ENCODE results near the gene LMBR1L. TPM values are rescaled to one million over a fixed set of nuclear protein-coding genes. Genes with fewer than 3 reads are reported as not detected.

LMBR1L gene
- total RNA-seq, 2 experiments from 2014 or later: 43.5 to 50.9 TPM

- intact Hi-C loops (cut with micrococcal nuclease): loop anchor here (10.0 kb wide), 1 partner anchor 137 kb away; no protein-coding TSS in a partner anchor
- Mint-ChIP-seq H3K36me3 (ENCODE audit: low read depth) (peaks cover 8% of the 10 kb centered on the region), H3K27me3 (peaks cover 21% of the 10 kb centered on the region), H3K9me3 (no peaks in the 10 kb centered on the region), H3K27ac (no peak overlapping the region), H3K4me1 (ENCODE audit: low read depth) (peaks cover 7% of the 10 kb centered on the region), H3K4me3 (no peak overlapping the region)
- CTCF ChIA-PET: interaction anchor here (0.7 to 10.5 kb wide), 26 partner anchors 11 to 383 kb away, joined by 3 to 220 read pairs (median 6); partner anchors contain the start of genes ARF3, LMBR1L, RHEBL1 and TUBA1B
- DNase-seq: peak; percentile 81
- TF ChIP-seq CTCF (IDR thresholded peaks at IDR 0.05): peak; percentile 87
- POLR2A ChIA-PET: interaction anchor here (0.7 to 5.1 kb wide), 4 partner anchors 10 to 52 kb away, joined by 3 to 25 read pairs (median 6); partner anchors contain the start of gene TUBA1B
- peak; percentile 87 for ATAC-seq
Measured at GRCh38 chr12:49098035-49098451, 12.6 kb downstream of the LMBR1L start.

GRCh38 chr12:49097381-49097780 lies 13.3 kb downstream of the LMBR1L start:
- CTCF ChIA-PET: interaction anchor here (1.4 to 10.5 kb wide), 13 partner anchors 11 to 255 kb away, joined by 3 to 220 read pairs (median 9); partner anchors contain the start of genes LMBR1L and RHEBL1
- Mint-ChIP-seq H3K36me3 (ENCODE audit: low read depth) (peaks cover 8% of the 10 kb centered on the region), H3K4me1 (ENCODE audit: low read depth) (peaks cover 10% of the 10 kb centered on the region), H3K9me3 (no peaks in the 10 kb centered on the region), H3K27me3 (peaks cover 26% of the 10 kb centered on the region), H3K4me3 (no peak overlapping the region), H3K27ac (no peak overlapping the region)
- ATAC-seq (no peak), DNase-seq (no peak)
- intact Hi-C loops (cut with micrococcal nuclease): loop anchor here (2.0 to 10.0 kb wide), 2 partner anchors 33 to 137 kb away; no protein-coding TSS in a partner anchor
- TF ChIP-seq CTCF (IDR thresholded peaks at IDR 0.05): no peak
- POLR2A ChIA-PET: interaction anchor here (0.5 to 5.1 kb wide), 4 partner anchors 9 to 434 kb away, joined by 3 to 25 read pairs (median 6); partner anchors contain the start of gene TUBA1B

GRCh38 chr12:49094975-49095365 lies 15.7 kb downstream of the LMBR1L start:
- POLR2A ChIA-PET: interaction anchor here (0.6 to 4.6 kb wide), 5 partner anchors 10 to 36 kb away, joined by 3 to 34 read pairs (median 9); partner anchors contain the start of gene TUBA1B
- no peak overlapping the region for H3K4me3 Mint-ChIP-seq
- no peak for TF ChIP-seq CTCF (IDR thresholded peaks at IDR 0.05)
- H3K27ac Mint-ChIP-seq: no peak overlapping the region
- DNase-seq (no peak), ATAC-seq (no peak)
- H3K27me3 Mint-ChIP-seq: peaks cover 47% of the 10 kb centered on the region
- peaks cover 6% of the 10 kb centered on the region for H3K36me3 Mint-ChIP-seq (ENCODE audit: low read depth)
- CTCF ChIA-PET: interaction anchor here (0.8 to 10.5 kb wide), 10 partner anchors 9 to 100 kb away, joined by 3 to 220 read pairs (median 7); partner anchors contain the start of gene RHEBL1
- H3K9me3 Mint-ChIP-seq: no peaks in the 10 kb centered on the region
- intact Hi-C loops (cut with micrococcal nuclease): loop anchor here (5.0 to 10.0 kb wide), 2 partner anchors 98 to 140 kb away; partner anchors contain the start of gene DDN
- peaks cover 31% of the 10 kb centered on the region for H3K4me1 Mint-ChIP-seq (ENCODE audit: low read depth)

GRCh38 chr12:49094160-49094974 lies 16.3 kb downstream of the LMBR1L start, which contains the start of gene DHH:
TSS of gene DHH (minus strand) at chr12:49094801. CDS start at chr12:49094512, 289 bp downstream.
- ChIA-PET CTCF (interaction anchor here (0.9 to 10.5 kb wide), 14 partner anchors 8 to 115 kb away, joined by 3 to 220 read pairs (median 7); partner anchors contain the start of gene RHEBL1), POLR2A (interaction anchor here (0.6 to 4.6 kb wide), 9 partner anchors 11 to 129 kb away, joined by 3 to 34 read pairs (median 3); partner anchors contain the start of genes KMT2D, RHEBL1 and TUBA1B)
- TF ChIP-seq CTCF (IDR thresholded peaks at IDR 0.05): no peak
- Mint-ChIP-seq H3K4me1 (ENCODE audit: low read depth) (peaks cover 35% of the 10 kb centered on the region), H3K9me3 (no peaks in the 10 kb centered on the region), H3K4me3 (no peak within 1 kb of the TSS), H3K27ac (no peak within 1 kb of the TSS), H3K27me3 (peaks cover 51% of the 10 kb centered on the region), H3K36me3 (ENCODE audit: low read depth) (peaks cover 5% of the 10 kb centered on the region)
- no peak for ATAC-seq
- no peak for DNase-seq
- intact Hi-C loops (cut with micrococcal nuclease): loop anchor here (5.0 to 10.0 kb wide), 2 partner anchors 97 to 140 kb away; partner anchors contain the start of gene DDN
